HepG2 (cell line): ENCODE data around the gene NUP107. TPM values are rescaled to one million over a fixed set of nuclear protein-coding genes. Genes with fewer than 3 reads are reported as not detected.

Experiments used
- CTCF ChIP-seq: sonication (generic); formaldehyde crosslinking; IDR thresholded peaks from 2 replicates; pipeline ENCODE4 v1.5.0; 2020; ENCODE audit warnings: mild to moderate bottlenecking, missing genetic modification reagents, moderate library complexity
- EEA1 ChIP-seq: sonication (generic); formaldehyde crosslinking; IDR thresholded peaks from 2 replicates; pipeline ENCODE4 v1.5.1; 2020; ENCODE audit warnings: mild to moderate bottlenecking, missing genetic modification reagents, borderline replicate concordance
- GTF2F1 ChIP-seq: fragments of 150-350 bp; IDR thresholded peaks from 2 replicates; pipeline ENCODE4 v1.6.1; 2014; ENCODE audit warnings: low read length
- GZF1 ChIP-seq: sonication (generic); formaldehyde crosslinking; IDR thresholded peaks from 2 replicates; pipeline ENCODE4 v1.5.1; 2020; ENCODE audit warnings: mild to moderate bottlenecking, missing genetic modification reagents
- JDP2 ChIP-seq: sonication (generic); formaldehyde crosslinking; IDR thresholded peaks from 2 replicates; pipeline ENCODE4 v1.8.1; 2022; ENCODE audit warnings: missing genetic modification reagents, borderline replicate concordance
- NFAT5 ChIP-seq: sonication (generic); formaldehyde crosslinking; IDR thresholded peaks from 2 replicates; pipeline ENCODE4 v1.4.0; 2020; ENCODE audit warnings: missing genetic modification reagents
- NFIB ChIP-seq: sonication (generic); formaldehyde crosslinking; IDR thresholded peaks from 2 replicates; pipeline ENCODE4 v1.9.0; 2021; ENCODE audit warnings: missing genetic modification reagents, mild to moderate bottlenecking, borderline replicate concordance
- NFYB ChIP-seq: sonication (generic); formaldehyde crosslinking; IDR thresholded peaks from 2 replicates; pipeline ENCODE4 v1.4.0; 2020; ENCODE audit warnings: missing genetic modification reagents
- ZNF17 ChIP-seq: sonication (generic); formaldehyde crosslinking; IDR thresholded peaks from 2 replicates; pipeline ENCODE4 v1.5.0; 2020; ENCODE audit warnings: mild to moderate bottlenecking, missing genetic modification reagents
- ZNF567 ChIP-seq: sonication (generic); formaldehyde crosslinking; IDR thresholded peaks from 2 replicates; pipeline ENCODE4 v1.8.1; 2023; ENCODE audit warnings: mild to moderate bottlenecking, missing genetic modification reagents, borderline replicate concordance
- ZNF572 ChIP-seq: sonication (generic); formaldehyde crosslinking; IDR thresholded peaks from 2 replicates; pipeline ENCODE4 v1.5.1; 2020; ENCODE audit warnings: mild to moderate bottlenecking, missing genetic modification reagents
- ZNF703 ChIP-seq: sonication (generic); formaldehyde crosslinking; IDR thresholded peaks from 2 replicates; pipeline ENCODE4 v1.5.1; 2020; ENCODE audit warnings: missing genetic modification reagents, mild to moderate bottlenecking, moderate library complexity, borderline replicate concordance
- polyA plus RNA-seq, 8 experiments: library from polyadenylated mRNA; depleted of rRNA in 3 of 8; stranded (reverse) in 7 of 8; unstranded in 1 of 8; fragments of >200 nt; fragmentation: Illumina TruSeq in 4 of 8; extraction: Trizol in 4 of 8; gene quantifications; 2 replicates each; pipeline versions ENCODE4 v1.2.1 to v1.2.3, GENCODE V29; 2011 to 2016; ENCODE audit warnings: low read depth in 4 of 8, missing spikeins in 1 of 8, mixed read lengths in 1 of 8; ENCODE audit not compliant: insufficient read depth in 1 of 8
- total RNA-seq, 5 experiments: library from RNA; depleted of rRNA; stranded (reverse); fragments of >200 nt; fragmentation: Illumina TruSeq; extraction: Trizol; gene quantifications; 2 replicates each; pipeline ENCODE4 v1.2.3, GENCODE V29; 2016; ENCODE audit warnings: low read depth in 1 of 5

The NUP107 gene
- total and polyA plus RNA-seq, 2 of the 13 experiments (the other 11 are each of a cell fraction or from before 2014, with no cell fraction given) = 54.7 to 100 TPM

DNA sequence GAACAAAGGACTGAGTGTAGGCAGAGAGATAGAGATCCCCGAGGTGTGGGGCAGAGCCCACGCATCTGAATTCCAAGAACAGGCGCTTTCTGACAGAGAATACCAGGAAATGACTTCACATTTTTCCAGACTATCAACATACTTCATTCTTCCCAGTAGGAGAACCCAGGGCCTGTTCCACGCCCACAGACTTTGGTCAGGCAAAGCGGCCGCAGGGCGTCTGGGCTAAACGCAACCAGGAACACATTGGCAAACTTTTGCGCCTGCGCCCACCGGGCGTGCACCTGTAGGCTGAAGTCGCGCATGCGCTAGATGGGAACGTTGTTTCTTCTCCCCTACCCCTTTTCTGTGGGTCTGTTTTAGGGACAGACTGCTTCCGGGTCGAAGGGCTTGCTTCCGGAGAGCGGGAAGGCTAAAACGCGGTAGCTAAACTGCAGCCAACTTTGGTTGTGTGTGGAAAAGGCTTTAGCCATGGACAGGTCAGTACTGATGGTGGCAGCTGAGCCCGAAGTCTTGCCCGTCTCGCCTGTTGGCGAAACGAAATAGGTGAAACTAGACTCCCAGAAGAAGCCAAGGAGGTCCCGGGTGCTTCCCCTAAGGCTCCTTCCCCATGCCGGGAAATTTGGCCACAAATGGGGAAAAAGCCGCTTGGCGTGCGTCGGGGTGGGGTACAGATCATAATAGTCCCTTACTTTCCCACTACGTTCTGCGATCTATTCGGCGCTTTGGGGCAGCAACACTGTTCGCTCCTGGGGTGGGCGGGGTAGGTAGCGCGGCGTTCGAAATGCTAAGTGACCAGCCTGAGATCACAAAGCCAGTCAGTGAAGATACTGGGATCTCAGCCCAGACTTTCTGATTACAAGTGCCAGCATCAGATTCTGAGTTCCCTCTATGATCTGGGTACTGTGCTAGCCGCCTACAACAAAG lies at the start of gene NUP107 (continued):
- TF ChIP-seq EEA1 (CRISPR knock-in tag) (no peak), NFAT5 (CRISPR knock-in tag) (no peak), JDP2 (CRISPR knock-in tag) (no peak), ZNF17 (CRISPR knock-in tag) (no peak), NFYB (peak; percentile 29), CTCF (CRISPR knock-in tag) (0 out of 2 replicates have a peak, but pooled peaks have one; percentile 10), NFIB (CRISPR knock-in tag) (no peak), GZF1 (CRISPR knock-in tag) (peak; percentile 78; the same call in 1 of the 2 replicates), ZNF703 (CRISPR knock-in tag) (no peak), ZNF572 (CRISPR knock-in tag) (peak; percentile 85), GTF2F1 (0 out of 2 replicates have a peak, but pooled peaks have one; percentile 36), ZNF567 (peak; percentile 79; the same call in 1 of the 2 replicates)
